ENCODE data around the gene DDAH2. TPM values are rescaled to one million over a fixed set of nuclear protein-coding genes. Genes with fewer than 3 reads are reported as not detected.

Gene DDAH2
- total RNA-seq, 6 experiments from 2014 or later: 16.3 to 27.5 (median 19.1) TPM

GRCh38 chr6:31737991-31738979 lies 9.2 kb upstream of the DDAH2 start:
- WGBS (ENCODE audit: insufficient coverage, low coverage, low lambda C conversion rate, missing lambda C conversion rate): 2% methylated on average over 6 of the region's 6 CpGs
- ATAC-seq: peak; percentile 8 to 45 (median 27)
- H3K27me3 ChIP-seq: no peaks in the 10 kb centered on the region
- peak overlapping the region; percentile 87 to 97 (median 93) for H3K27ac ChIP-seq
- intact Hi-C loops (cut with DNase I): no loop called here
- TF ChIP-seq, protein P1, sequence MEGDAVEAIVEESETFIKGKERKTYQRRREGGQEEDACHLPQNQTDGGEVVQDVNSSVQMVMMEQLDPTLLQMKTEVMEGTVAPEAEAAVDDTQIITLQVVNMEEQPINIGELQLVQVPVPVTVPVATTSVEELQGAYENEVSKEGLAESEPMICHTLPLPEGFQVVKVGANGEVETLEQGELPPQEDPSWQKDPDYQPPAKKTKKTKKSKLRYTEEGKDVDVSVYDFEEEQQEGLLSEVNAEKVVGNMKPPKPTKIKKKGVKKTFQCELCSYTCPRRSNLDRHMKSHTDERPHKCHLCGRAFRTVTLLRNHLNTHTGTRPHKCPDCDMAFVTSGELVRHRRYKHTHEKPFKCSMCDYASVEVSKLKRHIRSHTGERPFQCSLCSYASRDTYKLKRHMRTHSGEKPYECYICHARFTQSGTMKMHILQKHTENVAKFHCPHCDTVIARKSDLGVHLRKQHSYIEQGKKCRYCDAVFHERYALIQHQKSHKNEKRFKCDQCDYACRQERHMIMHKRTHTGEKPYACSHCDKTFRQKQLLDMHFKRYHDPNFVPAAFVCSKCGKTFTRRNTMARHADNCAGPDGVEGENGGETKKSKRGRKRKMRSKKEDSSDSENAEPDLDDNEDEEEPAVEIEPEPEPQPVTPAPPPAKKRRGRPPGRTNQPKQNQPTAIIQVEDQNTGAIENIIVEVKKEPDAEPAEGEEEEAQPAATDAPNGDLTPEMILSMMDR (IDR thresholded peaks at IDR 0.05): peak in 3 of 4 donors; percentile 2 to 39 (median 9)
- TF ChIP-seq POLR2A (IDR thresholded peaks at IDR 0.05): no peak
- peak; percentile 62 to 68 (median 63) for DNase-seq
- H3K36me3 ChIP-seq: peaks cover 0 to 8% (median 4%) of the 10 kb centered on the region in 4 donors
- H3K4me3 ChIP-seq: peak overlapping the region in 1 of 3 donors; percentile 65
- peaks cover 0 to 42% (median 5%) of the 10 kb centered on the region in 4 donors for H3K4me1 ChIP-seq
- no peaks in the 10 kb centered on the region for H3K9me3 ChIP-seq

DNA sequence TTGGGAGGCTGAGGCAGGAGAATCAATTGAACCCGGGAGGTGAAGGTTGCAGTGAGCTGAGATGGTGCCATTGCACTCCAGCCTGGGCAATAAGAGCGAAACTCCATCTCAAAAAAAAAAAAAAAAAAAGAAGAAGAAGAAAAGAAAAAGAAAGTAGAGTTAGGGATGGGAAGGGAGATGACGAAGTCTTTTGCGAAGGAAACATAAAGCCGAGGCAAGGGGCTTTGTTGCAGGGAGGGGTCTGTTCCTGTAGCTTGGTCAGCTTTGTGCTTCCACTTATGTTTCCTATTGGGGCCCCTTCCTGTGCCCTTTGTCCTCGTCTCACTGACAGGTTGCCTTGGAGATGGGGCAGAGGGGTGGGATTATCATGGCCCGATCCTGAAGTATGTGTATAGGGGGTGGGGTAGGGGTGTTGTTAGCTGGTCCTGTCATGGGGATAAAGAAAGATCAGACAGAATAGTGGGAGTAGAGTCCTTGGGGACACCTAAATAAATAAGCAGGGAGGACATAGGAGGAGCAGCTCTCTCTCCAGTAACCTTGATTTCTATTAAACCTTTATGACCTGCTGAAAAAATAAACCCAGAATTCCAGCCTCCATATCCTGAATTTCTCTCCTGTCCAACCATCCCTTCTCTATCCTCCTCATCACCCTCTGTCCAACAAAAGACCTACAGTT lies 8.4 kb upstream of the DDAH2 start:
- no peak for TF ChIP-seq POLR2A (IDR thresholded peaks at IDR 0.05)
- TF ChIP-seq, protein P1 (IDR thresholded peaks at IDR 0.05): no peak
- ATAC-seq: no peak
- intact Hi-C loops (cut with DNase I): no loop called here

GRCh38 chr6:31736768-31737314 lies 7.7 kb upstream of the DDAH2 start:
- Histone ChIP-seq H3K4me1 (peaks cover 0 to 42% (median 5%) of the 10 kb centered on the region in 4 donors), H3K4me3 (peak overlapping the region; percentile 58 to 74 (median 71)), H3K27ac (peak overlapping the region; percentile 87 to 97 (median 93)), H3K36me3 (peaks cover 8 to 22% (median 14%) of the 10 kb centered on the region in 4 donors), H3K9me3 (no peaks in the 10 kb centered on the region), H3K27me3 (no peaks in the 10 kb centered on the region)
- whole genome bisulfite sequencing (ENCODE audit: insufficient coverage, low coverage, low lambda C conversion rate, missing lambda C conversion rate): 37% methylated on average over 7 of the region's 10 CpGs
- DNase-seq (peak in 1 of 3 donors; percentile 33), ATAC-seq (no peak)
- no peak for TF ChIP-seq POLR2A (IDR thresholded peaks at IDR 0.05)
- TF ChIP-seq, protein P1 (IDR thresholded peaks at IDR 0.05): no peak
- intact Hi-C loops (cut with DNase I): no loop called here

More for the DNA sequence above, 8.4 kb upstream of the DDAH2 start:
- Histone ChIP-seq H3K27me3 (no peaks in the 10 kb centered on the region), H3K27ac (peak overlapping the region; percentile 87 to 97 (median 93)), H3K4me1 (peaks cover 0 to 42% (median 5%) of the 10 kb centered on the region in 4 donors), H3K4me3 (peak overlapping the region in 1 of 3 donors; percentile 74), H3K36me3 (peaks cover 5 to 16% (median 11%) of the 10 kb centered on the region in 4 donors), H3K9me3 (no peaks in the 10 kb centered on the region)
- 24% methylated on average over 7 of the region's 7 CpGs for whole genome bisulfite sequencing (ENCODE audit: insufficient coverage, low coverage, low lambda C conversion rate, missing lambda C conversion rate)
- DNase-seq: no peak

DNA sequence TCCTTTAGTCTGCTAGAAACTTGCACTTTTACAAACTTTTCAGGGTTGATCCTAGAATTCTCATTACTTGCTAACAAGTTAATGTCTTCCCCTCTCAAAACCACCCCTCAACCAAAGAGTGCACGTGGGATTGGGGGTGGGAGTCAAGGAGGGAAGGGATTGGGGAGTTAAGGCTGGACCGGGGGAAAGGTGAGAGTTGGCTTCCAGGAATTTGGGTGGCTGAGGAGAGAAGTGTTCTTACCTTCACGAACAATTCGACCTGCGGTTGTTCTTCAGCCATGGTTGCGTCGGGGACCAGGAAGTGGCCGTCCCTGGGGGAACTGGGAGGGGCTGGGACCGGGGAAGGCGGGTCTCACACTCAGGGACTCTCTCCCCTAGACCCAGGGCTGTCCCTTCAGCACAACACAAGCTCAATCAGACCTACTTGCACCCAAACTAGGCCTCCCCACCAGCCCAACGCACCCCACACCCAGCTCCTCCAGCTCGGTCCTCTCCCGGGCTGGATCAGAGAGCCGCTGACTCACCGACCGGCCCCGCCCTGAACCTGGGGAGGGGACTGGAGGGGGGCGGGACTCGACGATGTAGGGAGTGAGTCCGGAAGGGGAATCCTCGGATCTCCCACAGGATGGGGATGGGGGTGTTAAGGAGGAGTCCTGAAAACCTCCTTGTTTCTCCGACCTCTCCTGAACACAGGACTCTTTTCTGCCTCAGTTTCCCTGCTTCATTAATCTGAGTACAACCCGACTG lies 7.1 kb upstream of the DDAH2 start, which contains the start of gene CLIC1:
TSS of gene CLIC1 (minus strand) at position 510 of the 747 bp plus-strand sequence. CDS start at position 280, 230 bp downstream.
- intact Hi-C loops (cut with DNase I): no loop called here
- peak within 1 kb of the TSS; percentile 58 to 74 (median 71) for H3K4me3 ChIP-seq
- no peaks in the 10 kb centered on the region for H3K9me3 ChIP-seq
- no peaks in the 10 kb centered on the region for H3K27me3 ChIP-seq
- TF ChIP-seq POLR2A (IDR thresholded peaks at IDR 0.05): peak; percentile 90
- TF ChIP-seq, protein P1 (IDR thresholded peaks at IDR 0.05): no peak
- H3K36me3 ChIP-seq: peaks cover 8 to 29% (median 15%) of the 10 kb centered on the region in 4 donors
- H3K27ac ChIP-seq: peak within 1 kb of the TSS; percentile 87 to 97 (median 93)
- DNase-seq: peak; percentile 85 to 89 (median 88)
- peak; percentile 42 to 61 (median 54) for ATAC-seq
- WGBS (ENCODE audit: insufficient coverage, low coverage, low lambda C conversion rate, missing lambda C conversion rate): 0% methylated on average over 12 of the region's 24 CpGs
- peaks cover 0 to 42% (median 5%) of the 10 kb centered on the region in 4 donors for H3K4me1 ChIP-seq
